ENCODE measurements around the gene FBXO8.

- TF ChIP-seq IKZF3 (tag by site-specific recombination; IDR thresholded peaks at IDR 0.05) (no peak), ZNF501 (tag by site-specific recombination; IDR thresholded peaks at IDR 0.05) (no peak), CTCF (tag by site-specific recombination; IDR thresholded peaks at IDR 0.05) (no peak), HOXA7 (CRISPR knock-in tag; IDR thresholded peaks at IDR 0.05; ENCODE audit: borderline replicate concordance) (no peak)
These were observed 21.2 kb upstream of the FBXO8 start for GRCh38 chr4:174304664-174305063.

Data from HEK293 (cell line).